IMR-90 (cell line): ENCODE data around the gene BHLHE23. TPM values are rescaled to one million over a fixed set of nuclear protein-coding genes. Genes with fewer than 3 reads are reported as not detected.

Experiments used
- ATAC-seq: fragments of 200-7000 bp; cut with Tn5 transposase; 2 replicates; pipeline ENCODE4 v1.9.1; 2020; ENCODE audit warnings: low read depth, mild to moderate bottlenecking, moderate library complexity
- BruUV-seq: library from RNA; stranded (reverse); fragments of 400-500 nt; replicated peaks from 2 replicates; lab custom pipeline; 2021; lab: Mats Ljungman, UMichigan
- CTCF ChIA-PET: fragments of 300-600 bp; formaldehyde crosslinking; extraction: SDS; loops from one replicate; lab custom pipeline; 2021; ENCODE audit warnings: antibody characterized with exemption; lab: Yijun Ruan, JAX
- POLR2A ChIA-PET: fragments of 300-600 bp; sonication (Branson Sonifier 250); formaldehyde crosslinking; loops from one replicate; lab custom pipeline; 2022; ENCODE audit warnings: antibody characterized with exemption; ENCODE audit not compliant: unreplicated experiment; lab: Charles Lee
- DNase-seq: peaks from one replicate; pipeline ENCODE4 v3.0.0; 2013
- H2AFZ ChIP-seq: replicated peaks from 2 replicates; pipeline ENCODE3; 2013; ENCODE audit warnings: low read length, mild to moderate bottlenecking; ENCODE audit not compliant: poor library complexity
- H2AK5ac ChIP-seq: 2 replicates; pipeline ENCODE4 v1.6.1; 2013; ENCODE audit warnings: low read depth, low read length, inconsistent platforms
- H2AK9ac ChIP-seq: replicated peaks from 2 replicates; pipeline ENCODE3; 2013; ENCODE audit warnings: mild to moderate bottlenecking, low read depth, low read length, moderate library complexity; ENCODE audit not compliant: poor library complexity
- H2BK120ac ChIP-seq: 2 replicates; pipeline ENCODE4 v1.6.1; 2013; ENCODE audit warnings: low read depth, low read length, inconsistent platforms
- H2BK15ac ChIP-seq: 3 replicates; pipeline ENCODE4 v1.6.1; 2013; ENCODE audit warnings: low read depth, low read length, inconsistent platforms
- H2BK20ac ChIP-seq: 2 replicates; pipeline ENCODE4 v1.6.1; 2013; ENCODE audit warnings: low read depth, mild to moderate bottlenecking, inconsistent platforms, low read length, moderate library complexity
- H2BK5ac ChIP-seq: 2 replicates; pipeline ENCODE4 v1.6.1; 2013; ENCODE audit warnings: mild to moderate bottlenecking, low read depth, low read length, inconsistent platforms; ENCODE audit not compliant: poor library complexity, severe bottlenecking
- H3K14ac ChIP-seq: replicated peaks from 2 replicates; pipeline ENCODE4 v1.6.1; 2013; ENCODE audit warnings: low read depth, low read length, inconsistent platforms
- H3K18ac ChIP-seq: 2 replicates; pipeline ENCODE4 v1.6.1; 2013; ENCODE audit warnings: low read depth, low read length, control low read depth
- H3K23ac ChIP-seq: 2 replicates; pipeline ENCODE4 v1.6.1; 2013; ENCODE audit warnings: low read depth, low read length, inconsistent platforms
- H3K27ac ChIP-seq: 2 replicates; pipeline ENCODE4 v1.5.1; 2013; ENCODE audit warnings: mild to moderate bottlenecking, control low read depth, low read length; ENCODE audit not compliant: insufficient read depth
- H3K27me3 ChIP-seq: 2 replicates; pipeline ENCODE4 v1.6.1; 2013; ENCODE audit warnings: low read length; ENCODE audit not compliant: control insufficient read depth, insufficient read depth
- H3K36me3 ChIP-seq: 2 replicates; pipeline ENCODE4 v1.6.1; 2013; ENCODE audit warnings: low read length, mixed read lengths; ENCODE audit not compliant: control insufficient read depth, insufficient read depth
- H3K4ac ChIP-seq: 2 replicates; pipeline ENCODE4 v1.6.1; 2013; ENCODE audit warnings: low read depth, low read length, inconsistent platforms
- H3K4me1 ChIP-seq: 2 replicates; pipeline ENCODE4 v1.6.1; 2013; ENCODE audit warnings: low read length, mixed read lengths; ENCODE audit not compliant: control insufficient read depth, insufficient read depth
- H3K4me2 ChIP-seq: 2 replicates; pipeline ENCODE4 v1.6.1; 2013; ENCODE audit warnings: low read depth, mild to moderate bottlenecking, control low read depth, low read length, moderate library complexity
- H3K4me3 ChIP-seq: 2 replicates; pipeline ENCODE4 v1.5.1; 2013; ENCODE audit warnings: low read depth, mild to moderate bottlenecking, control low read depth, low read length, moderate library complexity; ENCODE audit not compliant: insufficient read depth
- H3K56ac ChIP-seq: 2 replicates; pipeline ENCODE4 v1.6.1; 2013; ENCODE audit warnings: low read length, inconsistent platforms; ENCODE audit not compliant: insufficient read depth; ENCODE audit errors: extremely low read depth
- H3K79me1 ChIP-seq, 2 experiments: 2 replicates each; pipeline ENCODE4 v1.6.1; 2013; ENCODE audit warnings: low read length in 2 of 2, inconsistent platforms in 1 of 2, low read depth in 1 of 2
- H3K9ac ChIP-seq: 2 replicates; pipeline ENCODE4 v1.6.1; 2013; ENCODE audit warnings: low read depth, low read length, control low read depth
- H3K9me1 ChIP-seq: 2 replicates; pipeline ENCODE4 v1.6.1; 2013; ENCODE audit warnings: low read length, inconsistent platforms; ENCODE audit not compliant: insufficient read depth
- H3K9me3 ChIP-seq: 2 replicates; pipeline ENCODE4 v1.6.1; 2013; ENCODE audit warnings: low read length; ENCODE audit not compliant: control insufficient read depth, insufficient read depth
- H4K20me1 ChIP-seq: 2 replicates; pipeline ENCODE4 v1.6.1; 2013; ENCODE audit warnings: low read length, inconsistent platforms; ENCODE audit not compliant: insufficient read depth
- H4K5ac ChIP-seq: 2 replicates; pipeline ENCODE4 v1.6.1; 2013; ENCODE audit warnings: mild to moderate bottlenecking, low read depth, low read length, control low read depth
- H4K8ac ChIP-seq, 2 experiments: 2 replicates each; pipeline ENCODE4 v1.6.1; 2013; ENCODE audit warnings: low read depth in 2 of 2, low read length in 2 of 2, control low read depth in 1 of 2, inconsistent platforms in 1 of 2
- H4K91ac ChIP-seq: 2 replicates; pipeline ENCODE4 v1.6.1; 2013; ENCODE audit warnings: low read depth, low read length, inconsistent platforms; ENCODE audit not compliant: insufficient read depth
- CEBPB ChIP-seq: IDR thresholded peaks from 2 replicates; pipeline ENCODE4 v1.6.1; 2012; ENCODE audit warnings: low read depth, low read length, improper control_type of control experiment
- CHD1 ChIP-seq: IDR thresholded peaks from 2 replicates; pipeline ENCODE4 v1.6.1; 2012; ENCODE audit warnings: low read depth, low read length, improper control_type of control experiment
- FOS ChIP-seq: fragments of 150-350 bp; IDR thresholded peaks from 2 replicates; pipeline ENCODE4 v1.6.1; 2016; ENCODE audit warnings: low read depth, low read length
- MAFK ChIP-seq: IDR thresholded peaks from 2 replicates; pipeline ENCODE4 v1.6.1; 2012; ENCODE audit warnings: low read depth, low read length, improper control_type of control experiment
- MXI1 ChIP-seq: IDR thresholded peaks from 2 replicates; pipeline ENCODE4 v1.6.1; 2012; ENCODE audit warnings: low read depth, mild to moderate bottlenecking, low read length, moderate library complexity, borderline replicate concordance
- NFE2L2 ChIP-seq: fragments of 150-350 bp; IDR thresholded peaks from 2 replicates; pipeline ENCODE4 v1.6.1; 2016; ENCODE audit warnings: low read depth, mild to moderate bottlenecking, low read length
- RAD21 ChIP-seq: IDR thresholded peaks from 2 replicates; pipeline ENCODE4 v1.6.1; 2012; ENCODE audit warnings: low read length, improper control_type of control experiment
- RCOR1 ChIP-seq: IDR thresholded peaks from 2 replicates; pipeline ENCODE4 v1.6.1; 2012; ENCODE audit warnings: mild to moderate bottlenecking, low read length, improper control_type of control experiment; ENCODE audit not compliant: insufficient replicate concordance
- RFX5 ChIP-seq: IDR thresholded peaks from 2 replicates; pipeline ENCODE4 v1.8.0; 2012; ENCODE audit warnings: low read depth, mild to moderate bottlenecking, low read length, moderate library complexity
- SMC3 ChIP-seq: fragments of 150-350 bp; IDR thresholded peaks from 2 replicates; pipeline ENCODE4 v1.6.1; 2016; ENCODE audit warnings: low read depth, mild to moderate bottlenecking, antibody characterized with exemption, low read length, moderate library complexity
- WGBS, 2 experiments: methylation state at CpG; one replicate each; pipeline versions ENCODE4 v1.1.5 to v1.1.7; 2013; ENCODE audit warnings: missing lambda C conversion rate in 2 of 2; ENCODE audit not compliant: insufficient read length in 1 of 2; ENCODE audit errors: extremely low coverage in 2 of 2; 5-methylcytosine and 5-hydroxymethylcytosine counted together
- dilution Hi-C: fragments of 300-500 bp; cut with HindIII; formaldehyde crosslinking; loops from one replicate; pipeline ENCODE4 v1.14.3; 2018; ENCODE audit warnings: low sequenced_read_pairs; ENCODE audit not compliant: unreplicated experiment
- in situ Hi-C: fragments of 300-500 bp; cut with MboI; formaldehyde crosslinking; loops from 3 replicates; pipeline ENCODE4 v1.14.3; 2019; ENCODE audit warnings: low sequenced_read_pairs, inconsistent platforms, mixed read lengths
- intact Hi-C: fragments of 100-400 bp; cut with micrococcal nuclease; formaldehyde crosslinking; loops from 2 replicates; pipeline ENCODE4 v1.10.0; 2022
- polyA plus RNA-seq, 3 experiments: library from polyadenylated mRNA; depleted of rRNA; stranded (reverse); fragments of >200 nt; gene quantifications; 2 replicates each; pipeline ENCODE4 v1.2.3, GENCODE V29; 2012; ENCODE audit warnings: low replicate concordance in 1 of 3
- total RNA-seq: library from RNA; depleted of rRNA; stranded (reverse); fragments of >200 nt; gene quantifications from 2 replicates; pipeline ENCODE4 v1.2.3, GENCODE V29; 2012
- TF ChIP-seq, protein P1 (sequence below): conservative IDR thresholded peaks from 2 replicates; pipeline ENCODE4 v1.5.1; 2012; ENCODE audit warnings: mild to moderate bottlenecking, low read depth, low read length, improper control_type of control experiment

BHLHE23 gene
- total and polyA plus RNA-seq, 2 of the 4 experiments (the other 2 are of a cell fraction) = not detected

GRCh38 chr20:62993856-62994494 lies 12.8 kb downstream of the BHLHE23 start:
- Histone ChIP-seq H3K9me3 (no peaks in the 10 kb centered on the region), H3K4me1 (no peaks in the 10 kb centered on the region), H3K4me2 (no peak overlapping the region), H4K91ac (no peak overlapping the region), H2AK5ac (no peak overlapping the region), H3K9me1 (no peaks in the 10 kb centered on the region), H3K56ac (no peak overlapping the region), H4K8ac (no peak overlapping the region), H3K9ac (no peak overlapping the region), H4K5ac (no peak overlapping the region), H3K18ac (no peak overlapping the region), H2AK9ac (no peak overlapping the region), H2BK120ac (no peak overlapping the region), H3K27ac (no peak overlapping the region), H3K23ac (no peak overlapping the region), H3K27me3 (peaks cover 76% of the 10 kb centered on the region), H3K14ac (no peak overlapping the region), H2BK5ac (no peak overlapping the region), H3K79me1 (no peaks in the 10 kb centered on the region), H2BK15ac (no peak overlapping the region), H3K36me3 (no peaks in the 10 kb centered on the region), H3K4me3 (no peak overlapping the region), H2BK20ac (no peak overlapping the region), H4K20me1 (no peaks in the 10 kb centered on the region), H3K4ac (no peak overlapping the region), H2AFZ (no peak overlapping the region)
- ChIA-PET CTCF (no interaction called here), POLR2A (no interaction called here)
- in situ Hi-C loops (no loop called here), dilution Hi-C loops (no loop called here), intact Hi-C loops (no loop called here)
- no peak for TF ChIP-seq FOS
- TF ChIP-seq MXI1 = no peak
- no peak for TF ChIP-seq NFE2L2
- no peak for TF ChIP-seq CEBPB
- TF ChIP-seq, protein P1, sequence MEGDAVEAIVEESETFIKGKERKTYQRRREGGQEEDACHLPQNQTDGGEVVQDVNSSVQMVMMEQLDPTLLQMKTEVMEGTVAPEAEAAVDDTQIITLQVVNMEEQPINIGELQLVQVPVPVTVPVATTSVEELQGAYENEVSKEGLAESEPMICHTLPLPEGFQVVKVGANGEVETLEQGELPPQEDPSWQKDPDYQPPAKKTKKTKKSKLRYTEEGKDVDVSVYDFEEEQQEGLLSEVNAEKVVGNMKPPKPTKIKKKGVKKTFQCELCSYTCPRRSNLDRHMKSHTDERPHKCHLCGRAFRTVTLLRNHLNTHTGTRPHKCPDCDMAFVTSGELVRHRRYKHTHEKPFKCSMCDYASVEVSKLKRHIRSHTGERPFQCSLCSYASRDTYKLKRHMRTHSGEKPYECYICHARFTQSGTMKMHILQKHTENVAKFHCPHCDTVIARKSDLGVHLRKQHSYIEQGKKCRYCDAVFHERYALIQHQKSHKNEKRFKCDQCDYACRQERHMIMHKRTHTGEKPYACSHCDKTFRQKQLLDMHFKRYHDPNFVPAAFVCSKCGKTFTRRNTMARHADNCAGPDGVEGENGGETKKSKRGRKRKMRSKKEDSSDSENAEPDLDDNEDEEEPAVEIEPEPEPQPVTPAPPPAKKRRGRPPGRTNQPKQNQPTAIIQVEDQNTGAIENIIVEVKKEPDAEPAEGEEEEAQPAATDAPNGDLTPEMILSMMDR = no peak
- no peak for TF ChIP-seq MAFK
- TF ChIP-seq CHD1 = no peak
- TF ChIP-seq RAD21 = no peak
- TF ChIP-seq SMC3 = no peak
- no peak for TF ChIP-seq RCOR1
- no peak for TF ChIP-seq RFX5
- BruUV-seq = no TSS peak
- ATAC-seq (no peak), DNase-seq (no peak)
- WGBS, 2 experiments = 76% methylated on average over 12 of the region's 23 CpGs; no CpG with 5 or more reads in 1 of the 2 experiments
